ENCODE results near the gene CD22. TPM values are rescaled to one million over a fixed set of nuclear protein-coding genes. Genes with fewer than 3 reads are reported as not detected.

CD22 gene
- total and polyA plus RNA-seq, 2 of the 13 experiments (the other 11 are each of a cell fraction or from before 2014, with no cell fraction given), result 0.71 to 1.7 TPM

GRCh38 chr19:35279985-35280821 is 48.8 kb upstream of the CD22 start (continued):
- TF ChIP-seq ARID5B (CRISPR knock-in tag; IDR thresholded peaks at IDR 0.05) (peak; percentile 56; the same call in 1 of the 2 replicates), TARDBP (CRISPR knock-in tag; IDR thresholded peaks at IDR 0.05) (peak; percentile 79; the same call in 1 of the 2 replicates), GTF2F1 (IDR thresholded peaks at IDR 0.05; ENCODE audit: low read length) (no peak), BRCA1 (CRISPR knock-in tag; IDR thresholded peaks at IDR 0.05) (no peak), ZNF589 (CRISPR knock-in tag; conservative IDR thresholded peaks at IDR 0.05) (no peak), RCOR2 (CRISPR knock-in tag; IDR thresholded peaks at IDR 0.05) (no peak), ZNF639 (CRISPR knock-in tag; conservative IDR thresholded peaks at IDR 0.05) (0 out of 2 replicates have a peak, but pooled peaks have one; percentile 20), ZNF777 (CRISPR knock-in tag; IDR thresholded peaks at IDR 0.05) (0 out of 2 replicates have a peak, but pooled peaks have one; percentile 19), SMC3 (IDR thresholded peaks at IDR 0.05; ENCODE audit: low read length) (no peak), ZKSCAN1 (IDR thresholded peaks at IDR 0.05; ENCODE audit: low read length) (no peak), ATF7-NPFF (CRISPR knock-in tag; IDR thresholded peaks at IDR 0.05; ENCODE audit: low read depth) (no peak), TBX3 (IDR thresholded peaks at IDR 0.05; ENCODE audit: borderline replicate concordance) (peak; percentile 65; the same call in 1 of the 2 replicates), RNF2 (conservative IDR thresholded peaks at IDR 0.05; ENCODE audit: low read depth) (no peak), CEBPB (IDR thresholded peaks at IDR 0.05; ENCODE audit: borderline replicate concordance, low read depth, low read length) (peak; percentile 50; the same call in 1 of the 2 replicates), KLF15 (CRISPR knock-in tag; IDR thresholded peaks at IDR 0.05; ENCODE audit: borderline replicate concordance) (no peak), RXRA (CRISPR knock-in tag; IDR thresholded peaks at IDR 0.05) (peak; percentile 91), ZNF224 (CRISPR knock-in tag; IDR thresholded peaks at IDR 0.05) (no peak), KDM2A (CRISPR knock-in tag; IDR thresholded peaks at IDR 0.05; ENCODE audit: borderline replicate concordance, low read depth) (peak; percentile 89; the same call in 1 of the 2 replicates), SAP130 (CRISPR knock-in tag; IDR thresholded peaks at IDR 0.05; ENCODE audit: low read depth) (peak; percentile 51), AKAP8 (CRISPR knock-in tag; IDR thresholded peaks at IDR 0.05) (peak; percentile 92)
- TF ChIP-seq, protein P1, sequence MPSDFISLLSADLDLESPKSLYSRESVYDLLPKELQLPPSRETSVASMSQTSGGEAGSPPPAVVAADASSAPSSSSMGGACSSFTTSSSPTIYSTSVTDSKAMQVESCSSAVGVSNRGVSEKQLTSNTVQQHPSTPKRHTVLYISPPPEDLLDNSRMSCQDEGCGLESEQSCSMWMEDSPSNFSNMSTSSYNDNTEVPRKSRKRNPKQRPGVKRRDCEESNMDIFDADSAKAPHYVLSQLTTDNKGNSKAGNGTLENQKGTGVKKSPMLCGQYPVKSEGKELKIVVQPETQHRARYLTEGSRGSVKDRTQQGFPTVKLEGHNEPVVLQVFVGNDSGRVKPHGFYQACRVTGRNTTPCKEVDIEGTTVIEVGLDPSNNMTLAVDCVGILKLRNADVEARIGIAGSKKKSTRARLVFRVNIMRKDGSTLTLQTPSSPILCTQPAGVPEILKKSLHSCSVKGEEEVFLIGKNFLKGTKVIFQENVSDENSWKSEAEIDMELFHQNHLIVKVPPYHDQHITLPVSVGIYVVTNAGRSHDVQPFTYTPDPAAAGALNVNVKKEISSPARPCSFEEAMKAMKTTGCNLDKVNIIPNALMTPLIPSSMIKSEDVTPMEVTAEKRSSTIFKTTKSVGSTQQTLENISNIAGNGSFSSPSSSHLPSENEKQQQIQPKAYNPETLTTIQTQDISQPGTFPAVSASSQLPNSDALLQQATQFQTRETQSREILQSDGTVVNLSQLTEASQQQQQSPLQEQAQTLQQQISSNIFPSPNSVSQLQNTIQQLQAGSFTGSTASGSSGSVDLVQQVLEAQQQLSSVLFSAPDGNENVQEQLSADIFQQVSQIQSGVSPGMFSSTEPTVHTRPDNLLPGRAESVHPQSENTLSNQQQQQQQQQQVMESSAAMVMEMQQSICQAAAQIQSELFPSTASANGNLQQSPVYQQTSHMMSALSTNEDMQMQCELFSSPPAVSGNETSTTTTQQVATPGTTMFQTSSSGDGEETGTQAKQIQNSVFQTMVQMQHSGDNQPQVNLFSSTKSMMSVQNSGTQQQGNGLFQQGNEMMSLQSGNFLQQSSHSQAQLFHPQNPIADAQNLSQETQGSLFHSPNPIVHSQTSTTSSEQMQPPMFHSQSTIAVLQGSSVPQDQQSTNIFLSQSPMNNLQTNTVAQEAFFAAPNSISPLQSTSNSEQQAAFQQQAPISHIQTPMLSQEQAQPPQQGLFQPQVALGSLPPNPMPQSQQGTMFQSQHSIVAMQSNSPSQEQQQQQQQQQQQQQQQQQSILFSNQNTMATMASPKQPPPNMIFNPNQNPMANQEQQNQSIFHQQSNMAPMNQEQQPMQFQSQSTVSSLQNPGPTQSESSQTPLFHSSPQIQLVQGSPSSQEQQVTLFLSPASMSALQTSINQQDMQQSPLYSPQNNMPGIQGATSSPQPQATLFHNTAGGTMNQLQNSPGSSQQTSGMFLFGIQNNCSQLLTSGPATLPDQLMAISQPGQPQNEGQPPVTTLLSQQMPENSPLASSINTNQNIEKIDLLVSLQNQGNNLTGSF (CRISPR knock-in tag; IDR thresholded peaks at IDR 0.05), result no peak

Measured in HepG2 (cell line).